Stimulated activated CD4-positive, alpha-beta T cell treated with anti-CD3 and anti-CD28 coated beads, Interleukin-2, amount 100 ng/mL, for 24 hours (primary cell): ENCODE results near the gene MEF2B.

Experiments used
- DNase-seq, 2 donors: peaks; one replicate each; pipeline ENCODE4 v3.0.0-alpha.2; 2020

MEF2B gene

DNA sequence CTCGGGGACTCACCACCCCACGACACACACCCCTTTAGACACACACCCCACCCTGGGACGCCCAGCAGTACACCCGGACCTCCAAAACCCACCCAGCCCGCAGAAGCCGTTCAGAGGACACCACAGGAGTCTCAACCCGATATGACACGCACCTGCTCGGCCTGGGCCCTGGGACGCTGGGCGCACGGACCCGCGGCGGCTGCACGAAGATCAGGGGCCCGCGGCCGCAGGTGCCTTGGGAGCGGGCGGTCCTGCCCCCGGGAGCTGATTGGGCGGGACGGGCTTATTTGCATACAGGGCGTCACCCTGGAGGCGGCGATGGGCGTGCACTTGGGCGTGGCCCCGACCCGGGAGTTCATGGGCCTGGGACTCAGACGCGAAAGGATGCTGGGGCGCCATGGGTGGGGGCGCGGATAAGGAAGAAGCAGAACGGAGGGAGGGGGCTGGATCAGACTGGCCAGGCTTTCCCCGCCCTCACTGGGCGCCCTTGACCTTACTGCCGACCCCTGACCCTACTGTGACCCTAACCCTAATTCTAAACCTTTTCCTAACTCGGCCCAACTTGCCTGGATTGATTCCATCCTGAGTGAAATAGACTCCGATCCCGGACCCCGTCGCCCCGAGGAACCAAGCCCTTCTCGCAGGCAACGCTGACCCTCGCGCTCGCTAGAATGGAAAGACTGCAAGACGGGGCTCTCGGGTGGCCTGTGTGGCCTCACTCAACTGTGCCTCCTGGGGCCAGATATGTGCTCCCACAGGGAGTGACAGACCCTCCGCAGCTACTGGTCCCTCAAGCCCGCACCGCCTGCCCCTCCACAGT is at the start of gene MEF2B:
Gene MEF2B, minus strand, starts transcription at position 211 of the 820 bp plus-strand sequence. CDS start 19,528 bp downstream, outside the sequence.
- peak; percentile 79 to 88 for DNase-seq

DNA sequence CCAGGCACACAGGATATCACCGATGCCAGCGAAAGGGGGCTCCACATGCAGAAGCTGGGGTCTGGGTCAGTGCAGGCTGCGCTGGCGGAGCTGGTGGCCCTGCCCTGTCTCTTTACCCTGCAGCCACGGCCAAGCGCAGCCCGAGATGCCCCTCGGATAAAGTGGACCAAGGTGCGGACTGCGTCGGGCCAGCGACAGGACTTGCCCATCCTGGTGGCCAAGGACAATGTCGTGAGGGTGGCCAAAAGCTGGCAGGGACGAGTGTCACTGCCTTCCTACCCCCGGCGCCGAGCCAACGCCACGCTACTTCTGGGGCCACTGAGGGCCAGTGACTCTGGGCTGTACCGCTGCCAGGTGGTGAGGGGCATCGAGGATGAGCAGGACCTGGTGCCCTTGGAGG is 48.8 kb upstream of the MEF2B start:
- DNase-seq, result no peak

DNA sequence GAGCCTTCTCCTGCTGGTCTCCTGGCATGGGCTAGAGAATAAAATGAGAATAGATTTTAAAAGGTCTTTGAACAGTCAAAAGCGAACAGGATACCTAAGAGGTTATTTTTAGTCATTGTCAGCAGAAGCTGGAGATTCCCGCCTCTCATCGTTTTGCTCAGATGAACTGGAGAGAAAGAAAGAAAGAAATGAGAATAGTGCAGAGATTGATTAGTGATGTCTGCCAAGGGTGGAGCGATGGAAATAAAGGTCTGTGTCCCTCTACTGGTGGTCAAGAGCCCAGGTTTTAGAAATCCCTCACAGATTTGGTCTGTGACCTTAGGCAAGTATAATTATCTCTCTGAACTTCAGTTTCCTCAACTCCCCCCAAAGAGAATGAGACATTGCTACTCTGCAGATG is 47.0 kb upstream of the MEF2B start:
- DNase-seq, result no peak

DNA sequence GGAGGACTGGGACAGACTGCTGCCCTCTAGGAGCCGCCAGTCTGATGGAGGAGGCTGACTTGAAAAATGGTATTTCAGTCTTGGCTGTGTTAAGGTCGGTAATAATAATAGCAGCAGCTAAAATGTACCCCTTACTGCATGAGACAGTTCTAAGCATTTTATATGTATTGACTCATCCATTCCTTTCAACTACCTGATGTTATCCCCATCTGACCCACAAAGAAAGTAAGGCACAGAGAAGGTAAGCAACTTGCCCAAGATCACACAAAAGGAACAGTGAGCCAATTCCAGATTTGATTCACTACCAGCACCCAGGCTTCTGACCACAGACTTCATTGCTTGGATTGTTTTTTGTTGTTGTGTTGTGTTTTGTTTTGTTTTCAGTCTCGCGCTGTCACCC is 45.7 kb upstream of the MEF2B start:
- DNase-seq, result no peak

DNA sequence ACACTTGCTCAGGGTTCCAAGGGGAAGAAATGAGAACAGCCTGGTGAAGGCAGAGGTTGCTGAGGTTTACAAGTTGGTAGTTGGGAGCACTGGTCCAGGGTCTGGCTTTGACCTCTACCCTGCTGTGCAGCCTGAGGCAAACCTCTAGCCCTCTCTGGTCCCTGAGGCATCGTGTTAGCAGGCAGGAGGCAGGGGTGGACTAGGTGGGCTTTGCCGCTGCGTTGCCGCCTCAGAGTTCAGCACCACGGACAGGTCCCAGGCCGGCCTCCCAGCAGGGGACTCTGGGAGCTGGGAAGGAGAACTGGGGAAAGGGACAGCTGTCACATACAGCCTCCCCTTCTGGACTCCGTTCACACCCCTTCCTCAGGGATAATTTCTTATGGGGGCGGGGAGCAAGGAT is 44.8 kb upstream of the MEF2B start:
- peak; percentile 43 to 44 for DNase-seq

DNA sequence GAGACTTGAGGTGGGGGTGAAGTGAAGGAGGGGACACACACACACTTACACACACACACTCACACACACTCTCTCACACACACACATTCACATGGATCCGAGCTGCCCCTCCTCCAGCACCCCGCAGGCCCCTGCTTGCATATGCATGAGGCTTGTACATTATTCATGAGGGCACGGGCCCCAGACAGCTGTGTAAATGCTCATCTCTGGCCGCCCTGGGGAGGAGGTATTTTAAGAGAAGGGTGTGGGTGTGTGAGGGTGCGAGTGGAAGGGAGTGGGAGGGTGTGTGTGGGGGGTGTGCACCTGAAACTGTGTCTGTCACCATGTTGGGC is 44.1 kb upstream of the MEF2B start:
- DNase-seq, result no peak

DNA sequence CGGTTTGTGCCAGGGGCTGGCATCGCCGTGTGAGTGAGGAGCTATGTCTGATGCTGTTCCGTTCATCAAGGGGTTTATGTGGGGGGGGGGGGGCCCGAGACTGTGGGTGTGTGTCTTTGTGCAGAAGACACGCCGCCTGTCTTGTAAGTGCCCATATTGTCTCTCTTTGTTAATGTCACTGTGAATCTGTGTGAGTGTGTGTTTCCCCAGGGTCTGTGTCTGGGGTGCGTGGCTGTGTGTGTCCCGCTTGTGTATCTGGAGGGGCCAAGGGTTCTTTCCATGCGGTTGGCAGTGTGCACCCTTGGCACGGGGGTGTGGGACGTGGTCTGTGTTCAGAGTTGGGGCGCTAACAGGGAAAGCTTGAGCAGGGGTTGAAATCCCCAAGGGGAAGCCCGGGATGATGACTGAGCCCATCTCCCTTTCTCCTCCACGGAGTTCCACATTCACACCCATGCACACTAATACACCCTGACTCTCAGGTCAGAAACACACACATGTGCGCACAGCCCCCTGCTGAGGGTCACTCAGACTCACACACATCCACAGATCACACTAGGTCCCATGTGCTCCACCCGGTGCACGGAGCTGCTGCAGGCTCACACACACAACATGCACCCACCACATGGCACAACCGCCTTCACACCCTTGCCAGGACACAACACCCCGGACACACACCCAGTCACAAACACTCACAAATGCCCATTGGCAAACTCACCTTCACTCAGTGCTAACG is 43.5 kb upstream of the MEF2B start:
- no peak for DNase-seq

DNA sequence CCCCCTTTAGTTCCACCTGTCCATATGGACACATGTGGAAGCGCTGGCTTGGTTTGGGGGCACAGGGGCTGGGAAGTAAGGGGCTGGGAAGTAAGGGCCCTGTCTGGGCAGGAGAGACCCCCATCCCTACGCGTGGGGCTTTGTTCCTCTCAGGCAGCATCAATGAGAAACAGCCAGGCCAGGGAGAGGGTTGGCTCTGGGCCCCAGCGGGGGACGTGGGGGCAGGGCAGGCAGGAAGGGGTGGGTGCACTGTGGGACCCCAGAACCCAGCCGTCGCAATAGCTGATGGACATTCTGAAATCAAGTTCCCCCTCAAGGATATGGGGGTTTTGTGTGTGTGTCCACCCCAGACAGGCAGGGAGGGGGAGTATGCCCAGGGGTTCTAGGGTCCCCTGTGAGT is 42.9 kb upstream of the MEF2B start:
- no peak for DNase-seq

DNA sequence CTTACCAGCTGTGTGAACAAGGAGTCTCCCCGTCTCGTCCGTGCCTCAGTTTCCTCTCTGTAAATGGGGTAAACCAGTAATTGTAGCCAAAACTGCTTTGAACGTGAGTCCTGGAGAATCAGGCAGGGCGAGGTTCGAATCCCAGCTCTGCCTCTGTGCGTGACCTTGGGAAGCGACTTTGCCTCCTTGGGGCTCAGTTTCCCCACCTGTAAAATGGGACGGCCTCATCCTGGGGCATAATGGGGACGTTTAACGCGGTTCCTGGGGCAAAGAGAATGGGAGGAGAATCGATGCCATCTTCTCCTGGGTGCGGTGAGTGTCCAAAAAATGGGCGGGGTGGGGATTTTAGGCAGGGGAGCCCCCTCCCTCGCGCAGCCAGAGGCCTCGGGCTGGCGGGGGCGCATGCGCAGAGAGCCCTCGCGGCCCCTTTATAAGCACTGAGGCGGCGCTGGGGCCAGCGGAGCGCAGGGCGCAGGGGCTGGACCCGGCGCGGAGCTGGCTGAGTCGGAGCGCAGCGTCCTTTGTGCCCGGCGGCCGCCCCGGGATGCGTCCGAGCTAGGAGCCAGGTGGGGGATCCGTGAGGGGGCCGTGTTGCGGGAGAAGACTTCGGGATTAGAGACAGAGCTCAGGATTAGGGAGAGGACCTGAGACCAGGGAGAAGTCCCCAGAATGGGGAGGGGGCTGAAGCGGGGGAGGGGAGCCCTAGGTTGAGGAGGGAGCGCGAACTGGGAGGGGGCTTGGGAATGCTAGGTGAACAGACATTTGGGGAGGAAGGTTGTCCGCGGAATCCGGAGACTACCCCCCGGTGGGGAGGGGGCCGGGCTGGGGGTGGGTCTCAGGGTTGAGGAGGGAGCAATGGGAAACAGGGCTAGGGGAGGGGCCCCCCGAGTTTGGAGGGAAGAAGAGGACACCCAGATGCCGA is 41.7 kb upstream of the MEF2B start, which contains the start of gene NCAN:
Gene NCAN, plus strand, starts transcription at position 460 of the 922 bp plus-strand sequence. CDS start 4,996 bp downstream, outside the sequence.
- DNase-seq, result no peak

DNA sequence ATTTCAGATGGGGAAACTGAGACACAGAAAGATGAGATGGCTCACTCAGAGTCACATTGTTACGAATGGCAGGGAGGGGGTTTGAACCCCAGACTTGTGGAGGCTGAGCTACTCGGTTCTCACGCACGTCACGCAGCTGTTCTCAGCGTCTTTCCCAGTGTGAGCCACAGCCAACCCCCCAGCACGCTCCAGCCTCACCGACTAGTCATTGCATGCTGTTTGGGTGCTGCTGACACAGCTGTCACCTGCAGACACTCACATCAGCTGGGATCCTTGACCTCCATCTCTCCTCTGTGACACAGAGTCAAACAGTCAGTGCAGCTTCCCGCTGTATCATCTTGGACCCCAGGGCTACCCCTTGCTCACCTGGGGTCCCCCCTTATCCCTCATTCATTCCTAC is 39.3 kb upstream of the MEF2B start:
- DNase-seq, result no peak

DNA sequence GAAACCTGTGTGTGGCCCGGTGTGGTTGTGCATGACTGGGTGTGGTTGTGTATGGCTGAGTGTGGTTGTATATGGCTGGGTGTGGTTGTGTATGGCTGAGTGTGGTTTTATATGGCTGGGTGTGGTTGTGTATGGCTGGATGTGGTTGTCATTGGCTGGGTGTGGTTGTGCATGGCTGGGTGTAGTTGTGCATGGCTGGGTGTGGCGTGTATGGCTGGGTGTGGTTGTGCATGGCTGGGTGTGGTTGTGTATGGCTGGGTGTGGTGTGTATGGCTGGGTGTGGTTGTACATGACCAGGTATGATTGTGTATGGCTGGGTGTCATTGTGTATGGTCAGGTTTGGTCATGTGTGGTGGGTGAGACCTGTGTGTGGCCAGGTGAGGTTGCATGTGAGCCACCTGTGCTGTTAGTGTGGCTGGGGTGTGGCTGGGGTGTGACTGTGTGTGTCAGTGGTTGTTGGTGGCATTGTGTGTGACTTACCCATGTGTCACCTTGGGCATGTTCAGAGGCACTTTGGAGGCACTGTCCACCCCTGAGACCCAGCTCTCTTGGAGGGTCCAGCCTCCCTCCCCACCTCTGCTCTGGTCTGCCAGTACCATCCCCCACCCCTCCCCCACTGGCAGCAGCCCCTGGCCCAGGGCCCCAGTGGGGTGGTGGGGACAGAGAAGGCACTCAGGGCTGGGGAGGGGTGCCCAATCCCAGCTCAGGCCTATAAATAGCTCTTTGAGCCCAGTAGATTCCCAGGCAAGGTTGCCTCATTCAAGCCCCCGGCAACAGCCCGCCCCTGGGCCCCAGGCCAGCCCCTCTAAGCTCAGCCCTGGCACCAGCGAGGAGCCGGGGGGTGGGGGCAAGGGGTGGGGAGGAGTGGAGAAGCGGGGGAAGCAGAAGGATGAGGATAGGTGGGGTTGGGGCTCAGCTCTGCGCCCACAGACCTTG is 37.8 kb upstream of the MEF2B start:
- DNase-seq, result no peak

DNA sequence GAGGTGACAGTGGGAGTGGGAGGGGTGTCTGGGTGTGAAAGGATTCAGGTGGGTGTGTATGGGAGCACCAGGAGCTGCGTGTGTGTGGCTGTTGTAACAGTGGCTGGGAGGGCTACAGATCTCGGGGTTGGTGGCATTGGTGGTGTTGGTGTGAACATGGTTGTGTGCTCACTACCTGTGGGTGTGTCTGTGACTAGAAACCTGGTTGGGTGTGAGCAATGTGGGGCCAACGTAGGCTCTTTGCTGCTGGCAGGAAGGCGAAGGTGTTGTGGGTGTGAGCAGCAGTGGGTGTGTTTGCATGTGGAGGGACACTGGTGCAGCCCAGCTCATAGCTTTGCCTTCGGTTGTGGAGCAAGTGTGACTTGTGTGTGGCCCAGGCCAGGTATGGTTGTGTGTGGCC is 36.9 kb upstream of the MEF2B start:
- DNase-seq, result no peak

DNA sequence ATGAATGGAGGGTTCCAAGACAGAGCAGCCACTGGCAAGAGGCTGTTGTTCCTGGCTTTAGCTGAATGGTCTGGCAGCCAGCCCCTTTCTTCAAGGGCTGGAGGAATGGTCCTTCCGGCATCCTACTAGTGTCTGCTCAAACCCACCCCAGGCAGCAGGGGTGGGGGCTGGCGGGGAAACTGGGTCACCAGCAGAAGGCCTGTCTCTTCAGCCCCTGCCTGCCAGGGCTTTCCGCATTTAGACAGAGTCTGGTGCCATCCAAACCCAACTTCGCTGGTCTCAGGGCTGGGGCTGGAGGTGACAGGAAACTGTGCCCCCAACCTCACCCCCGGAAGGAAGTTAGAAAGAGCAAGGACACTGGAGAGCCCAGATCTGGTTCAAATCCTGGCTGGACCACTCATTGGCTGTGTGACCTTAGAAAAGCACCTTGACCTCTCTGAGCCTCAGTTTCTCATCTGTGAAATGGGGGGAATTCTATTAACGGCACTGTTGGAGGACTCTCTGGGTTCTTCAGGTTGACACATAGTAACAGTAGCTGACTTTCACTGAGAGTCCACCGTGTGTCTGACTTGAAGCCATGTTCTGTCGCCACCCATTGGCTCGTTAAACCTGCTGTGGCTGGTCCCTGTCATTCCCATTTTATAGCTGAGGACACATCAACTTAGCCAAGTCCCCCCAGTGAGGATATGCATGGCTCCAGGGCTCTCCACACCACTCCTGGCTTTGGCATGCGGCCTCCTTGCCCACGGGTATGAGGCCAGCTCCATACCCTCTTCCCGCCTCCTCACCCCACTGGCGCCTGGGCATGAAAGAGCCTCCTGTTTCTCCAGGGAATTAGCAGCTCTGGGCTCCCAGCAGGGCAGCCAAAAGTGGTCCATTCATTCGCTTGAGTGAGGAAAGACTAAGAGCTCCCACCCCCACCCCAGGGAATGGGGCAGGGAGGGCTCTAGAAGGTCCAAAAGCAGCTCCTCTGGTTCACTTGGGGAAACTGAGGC is 35.6 kb upstream of the MEF2B start:
- no peak for DNase-seq

DNA sequence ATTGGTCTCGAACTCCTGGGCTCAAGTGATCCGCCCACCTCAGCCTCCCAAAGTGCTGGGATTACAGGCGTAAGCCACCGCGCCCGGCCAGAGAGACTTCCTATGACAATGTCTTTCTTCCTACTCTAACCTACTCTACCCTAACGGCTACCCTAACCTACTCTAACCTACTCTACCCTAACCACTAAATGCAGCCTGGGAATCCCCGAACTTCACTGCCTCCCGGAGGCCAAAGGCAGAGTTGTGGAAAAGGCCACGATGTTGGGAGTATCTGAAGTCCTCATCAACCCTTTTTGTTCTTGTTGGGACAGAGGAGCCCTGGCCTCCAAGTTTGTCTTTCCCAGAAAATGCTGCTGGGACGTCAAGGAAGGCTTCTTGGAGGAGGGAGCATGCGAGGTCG is 34.1 kb upstream of the MEF2B start:
- DNase-seq, result no peak

DNA sequence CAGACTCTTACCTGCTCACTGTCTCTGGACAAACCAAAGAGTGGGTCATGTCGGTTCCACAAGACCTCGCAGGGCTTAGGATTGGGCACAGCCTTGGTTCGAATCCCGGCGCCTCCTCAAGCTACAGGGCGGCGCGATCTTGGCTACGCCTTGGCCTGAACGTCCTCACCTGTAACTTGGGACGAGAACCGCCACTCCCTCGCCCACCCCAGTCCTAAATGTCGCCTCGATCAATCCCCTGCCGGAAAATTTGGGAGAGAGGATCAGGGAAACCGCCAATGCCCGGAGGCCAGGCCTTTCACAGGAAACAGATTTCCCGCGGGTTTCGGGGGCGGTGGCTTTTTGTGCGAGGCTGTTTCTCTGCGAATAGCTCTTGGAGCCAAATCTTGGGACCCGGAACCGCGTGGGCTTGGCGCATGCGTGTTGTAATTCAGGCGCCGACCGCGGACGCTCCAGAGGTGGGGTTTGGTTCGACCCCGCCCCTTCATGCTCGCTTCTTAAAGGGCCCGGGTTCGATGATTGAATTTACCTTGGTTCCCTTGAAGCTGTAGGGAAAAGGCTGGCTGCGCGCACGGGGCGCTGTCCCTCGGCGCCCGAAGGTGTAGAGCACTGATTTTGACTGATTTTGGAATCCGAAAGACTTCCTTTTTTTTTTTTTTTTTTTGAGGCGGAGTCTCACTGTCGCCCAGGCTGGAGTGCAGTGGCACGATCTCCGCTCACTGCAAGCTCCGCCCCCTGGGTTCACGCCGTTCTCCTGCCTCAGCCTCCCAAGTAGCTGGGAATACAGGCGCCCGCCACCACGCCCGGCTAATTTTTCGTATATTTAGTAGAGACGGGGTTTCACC is 33.2 kb upstream of the MEF2B start, which contains the start of gene NR2C2AP:
Gene NR2C2AP, minus strand, starts transcription at position 403 of the 845 bp plus-strand sequence. Its CDS starts 354 bp downstream, at position 49.
- peak; percentile 95 to 96 for DNase-seq

DNA sequence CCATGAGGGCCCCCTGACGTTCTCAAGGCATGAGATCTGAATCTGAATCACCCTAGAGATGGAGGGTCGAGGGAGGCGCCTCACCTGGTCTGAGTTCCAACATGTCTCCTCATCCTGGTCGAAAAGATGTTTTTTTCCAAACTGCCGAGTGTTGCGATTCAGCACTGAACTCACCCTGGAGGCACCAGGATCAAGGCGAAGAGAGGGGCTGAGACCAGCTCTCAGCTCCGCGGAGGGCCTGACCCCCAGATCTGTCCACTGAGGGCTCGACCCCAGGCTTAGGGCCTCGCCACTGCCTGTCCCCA is 32.6 kb upstream of the MEF2B start:
- no peak for DNase-seq

DNA sequence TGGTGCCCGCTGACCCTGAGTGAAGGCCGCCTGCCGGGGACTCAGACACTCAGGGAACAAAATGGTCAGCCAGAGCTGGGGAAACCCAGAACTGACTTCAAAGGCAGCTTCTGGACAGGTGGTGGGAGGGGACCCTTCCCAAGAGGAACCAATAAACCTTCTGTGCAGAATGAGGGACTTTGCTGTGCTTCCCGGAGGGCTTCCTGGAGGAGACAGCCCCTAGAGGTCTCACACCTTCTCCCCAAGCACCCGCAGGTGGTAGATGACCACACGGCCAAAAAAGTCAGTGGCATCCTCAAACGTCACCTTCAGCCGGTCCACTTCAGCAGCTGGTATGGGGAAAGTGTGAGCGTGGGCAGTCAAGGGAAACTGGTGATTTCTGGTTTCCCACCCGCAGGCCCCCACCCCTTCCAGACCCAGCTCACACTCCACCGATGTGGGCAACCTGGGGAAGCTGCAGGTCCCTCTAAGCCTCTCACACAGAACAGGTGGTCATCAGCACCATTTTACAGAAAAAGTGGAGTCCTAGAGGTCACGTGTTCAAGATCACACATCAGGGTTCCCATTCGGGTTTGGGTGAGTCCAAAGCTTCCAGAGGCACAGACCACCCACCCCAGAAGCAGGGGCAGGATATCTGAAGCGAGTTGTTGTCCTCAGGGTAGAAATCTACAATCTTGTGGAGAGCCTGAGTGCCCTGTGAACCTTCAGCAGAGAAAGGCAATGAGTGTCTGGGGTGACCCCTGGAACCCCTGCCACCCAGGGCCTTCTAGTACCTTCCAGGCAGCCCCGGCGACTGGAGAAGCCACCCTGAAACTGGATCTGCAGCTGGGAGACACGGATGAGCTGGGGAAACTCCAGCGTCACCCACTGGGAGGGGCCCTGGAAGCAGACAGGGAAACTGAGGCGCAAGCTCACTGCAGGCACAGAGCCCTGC is 31.9 kb upstream of the MEF2B start:
- DNase-seq, result no peak

DNA sequence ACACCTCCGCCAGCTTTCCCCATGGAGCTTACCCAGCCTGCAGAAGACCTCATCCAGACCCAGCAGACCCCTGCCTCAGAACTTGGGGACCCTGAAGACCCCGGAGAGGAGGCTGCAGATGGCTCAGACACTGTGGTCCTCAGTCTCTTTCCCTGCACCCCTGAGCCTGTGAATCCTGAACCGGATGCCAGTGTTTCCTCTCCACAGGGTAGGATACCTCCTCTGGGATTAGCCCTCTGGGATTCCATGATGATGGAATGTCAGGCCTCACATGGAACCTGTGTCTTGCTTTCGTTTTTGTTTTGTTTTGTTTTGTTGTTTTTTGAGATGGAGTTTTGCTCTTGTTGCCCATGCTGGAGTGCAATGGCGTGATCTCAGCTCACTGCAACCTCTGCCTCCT is 23.9 kb upstream of the MEF2B start:
- no peak for DNase-seq
